ENCODE measurements around the gene ZNF221. TPM values are rescaled to one million over a fixed set of nuclear protein-coding genes. Genes with fewer than 3 reads are reported as not detected.

ZNF221 gene
- not detected for polyA plus RNA-seq (2012; ENCODE audit: insufficient read depth, insufficient read length)

- DNase-seq (ENCODE audit: low read depth, low spot score), result no peak
- H3K4me3 ChIP-seq (ENCODE audit: low read length), result no peak within 1 kb of the TSS
These were observed at the start of gene ZNF221 for GRCh38 chr19:43950834-43951645. ZNF221 (plus strand) TSS chr19:43951228; CDS start chr19:43962727, 11,499 bp downstream.

DNA sequence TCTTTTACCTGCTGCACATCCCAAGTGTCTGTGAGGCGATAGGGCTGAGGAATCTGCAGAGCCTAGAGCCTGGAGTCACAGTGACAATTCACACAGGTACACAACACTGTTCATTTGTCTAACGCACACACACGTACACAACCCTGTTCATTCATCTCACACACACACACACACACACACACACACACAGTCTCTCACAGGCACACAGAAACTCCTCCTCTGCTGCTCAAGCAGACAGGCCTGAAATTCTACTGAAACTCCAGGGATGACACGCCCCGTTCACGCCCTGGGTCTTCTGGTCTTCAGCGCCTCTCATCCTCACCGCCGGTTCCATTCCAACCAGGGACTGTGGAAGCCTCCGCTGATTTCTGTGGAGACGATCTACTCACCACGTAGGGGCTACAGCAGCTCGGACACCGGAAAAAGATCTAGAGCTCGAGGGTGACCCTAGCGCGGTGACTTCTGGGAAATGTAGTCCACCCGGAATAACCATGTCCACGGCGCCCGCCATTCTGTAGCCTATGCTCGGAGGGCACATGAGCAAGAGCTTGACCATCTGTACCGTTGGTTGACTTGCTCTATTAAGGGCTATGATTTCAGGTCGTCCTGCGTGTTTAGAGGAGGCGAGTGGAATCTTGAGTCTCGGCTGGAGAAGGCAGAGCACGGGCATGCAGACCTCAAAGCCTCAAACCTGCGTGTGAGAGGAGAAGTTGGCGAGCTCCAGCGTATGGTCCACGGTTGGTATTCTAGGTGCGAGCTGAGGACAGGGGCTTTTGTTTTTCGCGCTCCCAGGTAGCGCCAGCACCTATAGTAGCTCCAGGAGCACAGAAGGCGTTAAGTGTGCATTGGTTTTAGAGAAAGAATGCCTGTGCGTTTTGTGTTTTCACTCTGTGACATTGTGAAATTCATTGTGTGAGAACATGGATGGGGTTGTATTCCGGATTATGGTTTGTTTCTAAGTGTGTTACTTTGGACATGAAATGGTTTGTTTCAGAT is 49.3 kb upstream of the ZNF221 start:
- no peak overlapping the region for H3K4me3 ChIP-seq (ENCODE audit: low read length)
- no peak for DNase-seq (ENCODE audit: low read depth, low spot score)

- DNase-seq (ENCODE audit: low read depth, low spot score), result no peak
- H3K4me3 ChIP-seq (ENCODE audit: low read length), result no peak overlapping the region
These were observed 48.6 kb upstream of the ZNF221 start for GRCh38 chr19:43902399-43902798.

GRCh38 chr19:43905897-43906296 is 45.1 kb upstream of the ZNF221 start:
- no peak overlapping the region for H3K4me3 ChIP-seq (ENCODE audit: low read length)
- DNase-seq (ENCODE audit: low read depth, low spot score), result no peak

- no peak overlapping the region for H3K4me3 ChIP-seq (ENCODE audit: low read length)
- no peak for DNase-seq (ENCODE audit: low read depth, low spot score)
These were observed 44.3 kb upstream of the ZNF221 start for GRCh38 chr19:43906774-43907173.

DNA sequence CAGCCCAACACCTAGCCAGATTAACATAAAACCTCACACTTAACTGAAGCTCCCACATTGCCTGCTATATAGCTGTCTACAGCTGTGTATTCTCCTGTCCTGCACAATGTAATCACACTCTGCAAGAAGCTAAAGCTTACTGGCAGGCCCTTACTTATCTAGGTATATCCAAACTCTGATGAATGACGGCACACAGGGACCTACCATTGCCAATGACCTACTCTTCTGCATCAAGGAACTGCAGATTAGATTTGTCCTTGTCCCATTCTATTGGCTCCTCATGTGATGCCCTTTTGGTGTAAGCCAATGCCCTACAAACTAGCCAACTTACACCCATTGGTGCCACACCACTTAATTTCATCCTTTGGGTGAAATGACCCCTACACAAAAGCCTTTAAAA is 42.4 kb upstream of the ZNF221 start:
- no peak overlapping the region for H3K4me3 ChIP-seq (ENCODE audit: low read length)
- DNase-seq (ENCODE audit: low read depth, low spot score), result no peak

- no peak for DNase-seq (ENCODE audit: low read depth, low spot score)
- no peak overlapping the region for H3K4me3 ChIP-seq (ENCODE audit: low read length)
These were observed 40.1 kb upstream of the ZNF221 start for GRCh38 chr19:43910884-43911283.

GRCh38 chr19:43913383-43913782 is 37.6 kb upstream of the ZNF221 start:
- no peak overlapping the region for H3K4me3 ChIP-seq (ENCODE audit: low read length)
- DNase-seq (ENCODE audit: low read depth, low spot score), result no peak

DNA sequence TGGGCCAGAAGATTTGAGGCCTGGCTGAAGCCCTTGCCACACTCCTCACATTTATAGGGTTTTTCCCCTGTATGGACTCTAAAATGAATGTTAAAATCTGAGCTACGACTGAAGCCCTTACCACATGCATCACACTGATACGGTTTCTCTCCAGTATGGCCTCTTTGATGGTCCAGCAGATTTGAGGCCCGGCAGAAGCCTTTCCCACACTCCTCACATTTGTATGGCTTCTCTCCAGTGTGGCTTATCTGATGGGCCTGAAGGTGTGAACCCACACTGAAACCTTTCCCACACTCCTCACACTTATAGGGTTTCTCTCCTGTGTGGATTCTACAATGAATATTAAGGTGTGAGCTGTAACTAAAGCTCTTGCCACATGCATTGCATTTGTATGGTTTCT is 37.0 kb upstream of the ZNF221 start:
- no peak for DNase-seq (ENCODE audit: low read depth, low spot score)
- no peak overlapping the region for H3K4me3 ChIP-seq (ENCODE audit: low read length)

GRCh38 chr19:43923875-43924274 is 27.2 kb upstream of the ZNF221 start:
- no peak for DNase-seq (ENCODE audit: low read depth, low spot score)
- no peak overlapping the region for H3K4me3 ChIP-seq (ENCODE audit: low read length)

DNA sequence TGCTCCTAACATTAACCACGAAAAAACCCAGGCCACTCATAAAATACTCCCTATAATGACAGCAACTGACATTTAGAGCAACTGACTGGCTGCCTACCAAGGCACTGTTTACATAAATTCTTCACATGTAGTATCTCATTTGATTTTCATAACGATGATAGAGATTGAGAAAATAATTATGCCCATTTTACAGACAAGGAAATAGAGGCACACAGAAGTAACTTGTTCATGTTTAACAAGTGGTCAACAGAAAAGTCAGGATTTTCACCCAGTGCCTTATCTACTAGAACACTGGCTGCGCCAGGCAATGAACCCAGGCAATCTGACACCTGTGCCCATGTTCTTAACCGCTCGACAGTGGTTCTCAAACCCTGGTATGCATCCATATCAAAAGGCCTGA is 22.2 kb upstream of the ZNF221 start:
- H3K4me3 ChIP-seq (ENCODE audit: low read length), result no peak overlapping the region
- no peak for DNase-seq (ENCODE audit: low read depth, low spot score)

- DNase-seq (ENCODE audit: low read depth, low spot score), result peak; percentile 73
- peak overlapping the region; percentile 74 for H3K4me3 ChIP-seq (ENCODE audit: low read length)
These were observed 16.7 kb upstream of the ZNF221 start for GRCh38 chr19:43934055-43934984.

GRCh38 chr19:43934985-43935708 is 15.9 kb upstream of the ZNF221 start, which contains the start of gene ZNF45:
ZNF45 (minus strand) TSS chr19:43935282; CDS start chr19:43922185, 13,097 bp downstream.
- peak within 1 kb of the TSS; percentile 74 for H3K4me3 ChIP-seq (ENCODE audit: low read length)
- peak; percentile 78 for DNase-seq (ENCODE audit: low read depth, low spot score)

DNA sequence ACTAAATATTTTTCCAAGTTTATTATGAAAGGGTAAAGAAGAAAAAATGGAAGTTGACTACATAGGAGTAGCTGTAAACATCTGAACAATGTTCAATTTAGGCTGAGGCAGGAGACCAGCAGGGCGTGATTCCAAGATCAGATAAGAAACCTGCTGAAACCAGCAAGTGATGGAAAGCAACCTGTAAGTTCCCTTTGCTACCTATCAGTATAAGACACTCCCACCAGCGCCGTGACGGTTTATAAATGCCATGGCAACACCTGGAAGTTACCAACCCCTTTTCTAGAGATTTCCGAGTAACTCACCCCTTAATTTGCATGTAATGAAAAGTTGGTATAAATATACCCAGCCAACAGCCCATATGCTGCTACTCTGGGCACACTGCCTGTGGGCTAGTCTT is 14.8 kb upstream of the ZNF221 start:
- DNase-seq (ENCODE audit: low read depth, low spot score), result no peak
- no peak overlapping the region for H3K4me3 ChIP-seq (ENCODE audit: low read length)

- H3K4me3 ChIP-seq (ENCODE audit: low read length), result no peak overlapping the region
- DNase-seq (ENCODE audit: low read depth, low spot score), result no peak
These were observed 11.3 kb upstream of the ZNF221 start for GRCh38 chr19:43939557-43940260.

- H3K4me3 ChIP-seq (ENCODE audit: low read length), result no peak overlapping the region
These were observed 10.3 kb upstream of the ZNF221 start for GRCh38 chr19:43940719-43941118.

GRCh38 chr19:43941209-43941608 is 9.8 kb upstream of the ZNF221 start:
- no peak for DNase-seq (ENCODE audit: low read depth, low spot score)
- no peak overlapping the region for H3K4me3 ChIP-seq (ENCODE audit: low read length)

More at GRCh38 chr19:43940719-43941118, 10.3 kb upstream of the ZNF221 start:
- DNase-seq (ENCODE audit: low read depth, low spot score), result no peak

All from Jurkat, Clone E6-1 (cell line).